ENCODE data around the gene DNAH10. TPM values are rescaled to one million over a fixed set of nuclear protein-coding genes. Genes with fewer than 3 reads are reported as not detected.

DNAH10 gene
- total RNA-seq, 4 donors from 2014 or later, result under 0.01 to 1.7 (median 0.28) TPM

DNA sequence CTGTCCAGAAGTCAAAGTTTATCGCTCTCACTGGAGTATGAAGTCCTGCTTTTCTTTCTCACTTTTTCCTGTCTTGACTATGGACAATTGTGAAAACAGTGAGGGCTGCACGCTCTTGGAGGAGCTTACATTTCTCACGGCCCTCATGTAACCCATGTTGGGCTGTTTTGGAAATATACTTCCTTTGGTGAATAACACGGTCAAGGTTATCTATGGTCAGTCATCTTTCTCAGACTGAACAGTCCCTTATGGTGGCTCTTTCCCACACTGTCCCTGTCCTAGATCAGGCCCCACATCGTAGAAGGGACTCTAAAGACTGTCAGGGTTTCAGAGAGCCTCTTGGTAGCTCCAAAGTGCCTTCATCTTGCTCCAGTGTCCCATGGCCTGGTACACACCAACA is 203.3 kb downstream of the DNAH10 start:
- DNase-seq, result no peak
- no peak overlapping the region for H3K27ac ChIP-seq
- H3K4me1 ChIP-seq, result peaks cover 0 to 8% (median 0%) of the 10 kb centered on the region in 4 donors
- H3K27me3 ChIP-seq, result no peaks in the 10 kb centered on the region
- no peak overlapping the region for H3K4me3 ChIP-seq
- TF ChIP-seq, protein P1, sequence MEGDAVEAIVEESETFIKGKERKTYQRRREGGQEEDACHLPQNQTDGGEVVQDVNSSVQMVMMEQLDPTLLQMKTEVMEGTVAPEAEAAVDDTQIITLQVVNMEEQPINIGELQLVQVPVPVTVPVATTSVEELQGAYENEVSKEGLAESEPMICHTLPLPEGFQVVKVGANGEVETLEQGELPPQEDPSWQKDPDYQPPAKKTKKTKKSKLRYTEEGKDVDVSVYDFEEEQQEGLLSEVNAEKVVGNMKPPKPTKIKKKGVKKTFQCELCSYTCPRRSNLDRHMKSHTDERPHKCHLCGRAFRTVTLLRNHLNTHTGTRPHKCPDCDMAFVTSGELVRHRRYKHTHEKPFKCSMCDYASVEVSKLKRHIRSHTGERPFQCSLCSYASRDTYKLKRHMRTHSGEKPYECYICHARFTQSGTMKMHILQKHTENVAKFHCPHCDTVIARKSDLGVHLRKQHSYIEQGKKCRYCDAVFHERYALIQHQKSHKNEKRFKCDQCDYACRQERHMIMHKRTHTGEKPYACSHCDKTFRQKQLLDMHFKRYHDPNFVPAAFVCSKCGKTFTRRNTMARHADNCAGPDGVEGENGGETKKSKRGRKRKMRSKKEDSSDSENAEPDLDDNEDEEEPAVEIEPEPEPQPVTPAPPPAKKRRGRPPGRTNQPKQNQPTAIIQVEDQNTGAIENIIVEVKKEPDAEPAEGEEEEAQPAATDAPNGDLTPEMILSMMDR (IDR thresholded peaks at IDR 0.05), result no peak
- no peak for TF ChIP-seq POLR2A (IDR thresholded peaks at IDR 0.05)
- H3K9me3 ChIP-seq, result no peaks in the 10 kb centered on the region
- no peaks in the 10 kb centered on the region for H3K36me3 ChIP-seq

GRCh38 chr12:123966596-123966995 is 204.5 kb downstream of the DNAH10 start:
- H3K27ac ChIP-seq, result peak overlapping the region in 1 of 4 donors; percentile 35
- no peak overlapping the region for H3K4me3 ChIP-seq
- H3K4me1 ChIP-seq, result peaks cover 0 to 8% (median 0%) of the 10 kb centered on the region in 4 donors
- no peak for TF ChIP-seq POLR2A (IDR thresholded peaks at IDR 0.05)
- TF ChIP-seq, protein P1 (IDR thresholded peaks at IDR 0.05), result no peak
- no peaks in the 10 kb centered on the region for H3K27me3 ChIP-seq
- no peaks in the 10 kb centered on the region for H3K36me3 ChIP-seq
- H3K9me3 ChIP-seq, result no peaks in the 10 kb centered on the region
- DNase-seq, result no peak

DNA sequence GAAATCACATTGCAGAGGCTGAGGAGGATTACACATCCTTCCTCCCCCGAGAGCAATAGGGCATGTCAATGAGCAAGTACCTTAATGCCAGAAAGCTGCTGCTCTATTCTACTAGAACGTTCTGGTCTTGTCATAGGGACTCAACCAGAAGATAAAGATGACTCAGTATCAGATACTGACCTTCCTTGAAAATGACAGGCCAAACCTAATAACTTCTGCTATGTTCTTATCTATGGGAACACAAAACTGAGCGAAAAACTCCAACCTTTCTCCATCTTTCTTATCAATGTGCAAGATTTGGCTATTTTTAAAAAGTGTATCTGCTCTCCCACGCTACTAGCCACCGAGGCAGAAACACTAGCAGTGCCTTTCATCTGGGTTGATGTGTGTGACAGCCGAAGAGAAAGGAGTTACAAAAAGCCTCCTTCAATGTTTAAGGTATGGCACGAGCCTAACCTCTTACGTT is 205.1 kb downstream of the DNAH10 start:
- no peaks in the 10 kb centered on the region for H3K9me3 ChIP-seq
- no peaks in the 10 kb centered on the region for H3K36me3 ChIP-seq
- no peak for TF ChIP-seq POLR2A (IDR thresholded peaks at IDR 0.05)
- TF ChIP-seq, protein P1 (IDR thresholded peaks at IDR 0.05), result no peak
- no peak overlapping the region for H3K4me3 ChIP-seq
- peak overlapping the region in 1 of 4 donors; percentile 35 for H3K27ac ChIP-seq
- no peak for DNase-seq
- H3K27me3 ChIP-seq, result no peaks in the 10 kb centered on the region
- peaks cover 0 to 8% (median 0%) of the 10 kb centered on the region in 4 donors for H3K4me1 ChIP-seq

DNA sequence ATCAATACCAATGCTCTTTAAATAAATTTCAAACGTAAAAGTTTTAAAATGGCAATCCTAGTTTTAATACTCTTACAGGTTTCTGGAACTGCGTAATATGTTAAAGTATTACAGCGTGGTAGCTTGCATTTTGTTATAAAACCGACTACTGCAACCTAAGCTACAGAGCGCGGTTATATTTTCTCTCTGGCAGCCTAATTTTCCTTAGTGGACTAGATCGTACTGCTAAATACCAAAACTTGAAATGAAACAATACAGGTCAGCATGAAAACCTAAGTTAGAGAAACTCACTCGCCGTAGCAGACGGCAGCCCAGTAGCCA is 209.3 kb downstream of the DNAH10 start:
- no peak for DNase-seq
- no peaks in the 10 kb centered on the region for H3K27me3 ChIP-seq
- peak overlapping the region; percentile 88 to 99 (median 91) for H3K27ac ChIP-seq
- H3K36me3 ChIP-seq, result peaks cover 0 to 4% (median 0%) of the 10 kb centered on the region in 3 donors
- no peaks in the 10 kb centered on the region for H3K9me3 ChIP-seq
- peak overlapping the region; percentile 68 to 98 (median 92) for H3K4me3 ChIP-seq
- H3K4me1 ChIP-seq, result peaks cover 0 to 13% (median 0%) of the 10 kb centered on the region in 4 donors
- TF ChIP-seq POLR2A (IDR thresholded peaks at IDR 0.05), result peak in 1 of 2 donors; percentile 8
- TF ChIP-seq, protein P1 (IDR thresholded peaks at IDR 0.05), result no peak

DNA sequence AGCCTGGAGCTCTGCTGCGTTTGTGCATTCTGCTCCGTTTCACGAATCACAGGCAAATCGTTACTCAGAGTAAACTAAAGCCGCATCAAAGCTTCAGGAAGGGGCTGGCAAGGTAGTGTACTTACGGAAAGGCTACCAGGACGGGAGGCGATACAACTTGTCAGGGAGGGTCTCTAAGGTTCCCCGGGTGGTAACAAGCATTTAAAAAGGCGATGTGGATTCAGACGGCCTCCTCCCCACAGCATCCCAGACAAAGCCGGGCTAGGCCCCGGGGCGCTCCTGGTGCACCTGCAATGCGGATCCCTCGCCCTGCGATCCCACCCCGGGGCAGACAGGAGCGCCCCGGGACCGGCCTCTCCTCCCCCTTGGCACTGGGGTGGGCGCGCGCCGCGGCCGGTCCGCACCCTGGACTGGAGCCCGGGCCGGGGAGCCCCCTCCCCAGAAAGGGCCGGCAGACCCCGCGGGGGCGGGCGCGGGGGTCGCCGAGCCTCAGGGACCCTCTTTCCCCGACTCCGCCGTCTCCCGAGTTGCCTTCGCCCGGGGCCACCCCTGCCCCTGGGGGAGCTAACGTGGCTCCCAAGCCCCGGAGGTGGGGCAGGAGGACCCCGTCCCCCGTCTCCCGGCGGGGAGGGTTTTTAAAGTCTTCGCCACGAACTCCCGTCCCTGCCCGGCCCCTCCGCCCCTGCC is 209.8 kb downstream of the DNAH10 start:
- no peaks in the 10 kb centered on the region for H3K27me3 ChIP-seq
- H3K27ac ChIP-seq, result peak overlapping the region; percentile 88 to 99 (median 91)
- no peaks in the 10 kb centered on the region for H3K9me3 ChIP-seq
- H3K4me3 ChIP-seq, result peak overlapping the region; percentile 68 to 98 (median 92)
- TF ChIP-seq POLR2A (IDR thresholded peaks at IDR 0.05), result peak in 1 of 2 donors; percentile 54
- TF ChIP-seq, protein P1 (IDR thresholded peaks at IDR 0.05), result peak in 1 of 6 experiments; percentile 2
- H3K36me3 ChIP-seq, result peaks cover 0 to 9% (median 0%) of the 10 kb centered on the region in 3 donors
- peaks cover 0 to 13% (median 0%) of the 10 kb centered on the region in 4 donors for H3K4me1 ChIP-seq
- peak; percentile 33 to 71 (median 62) for DNase-seq
